Colonic mucosa (tissue), 4 donors: Measurements from ENCODE around the gene PCDHB7. TPM values are rescaled to one million over a fixed set of nuclear protein-coding genes. Genes with fewer than 3 reads are reported as not detected.
"Not testable (repeated sequence)": the region's sequence is repeated elsewhere in the genome, so short reads cannot be mapped to it uniquely, and the experiment has no call there.

Source experiments
- DNase-seq: peaks from one replicate; pipeline ENCODE4 v3.0.0-alpha.2; 2020
- H3K27ac ChIP-seq: fragments of 200-600 bp; one replicate; pipeline ENCODE4 v1.8.0; 2021
- H3K27me3 ChIP-seq: fragments of 200-600 bp; one replicate; pipeline ENCODE4 v1.8.0; 2021
- H3K36me3 ChIP-seq: fragments of 200-600 bp; one replicate; pipeline ENCODE4 v1.8.0; 2021
- H3K4me1 ChIP-seq: fragments of 200-600 bp; one replicate; pipeline ENCODE4 v1.8.0; 2021; ENCODE audit warnings: mild to moderate bottlenecking
- H3K4me3 ChIP-seq: fragments of 200-600 bp; one replicate; pipeline ENCODE4 v1.8.0; 2021
- H3K9ac ChIP-seq, 2 donors: one replicate each; pipeline ENCODE4 v1.7.0; 2013; ENCODE audit warnings: control low read depth in 2 of 2, low read depth in 2 of 2, low read length in 2 of 2
- H3K9me3 ChIP-seq: fragments of 200-600 bp; one replicate; pipeline ENCODE4 v1.8.0; 2021
- CTCF ChIP-seq: fragments of 200-600 bp; IDR thresholded peaks from one replicate; pipeline ENCODE4 v1.8.0; 2022; ENCODE audit warnings: antibody characterized with exemption, mild to moderate bottlenecking
- intact Hi-C: fragments of 100-400 bp; cut with DNase I; formaldehyde crosslinking; loops from one replicate; pipeline ENCODE4 v1.14.1; 2022
- total RNA-seq, 2 donors: library from RNA; stranded (reverse); fragmentation: NEBNext Ultra II Directional in 1 of 2; extraction: Animal tissue kit (Norgen Biotek cat#: 25700) in 1 of 2; gene quantifications; one replicate each; pipeline ENCODE4 v1.2.1, GENCODE V29; 2021
- donor health status: healthy.
- donor health status: DM: no; HTN: no; CAD: no.
- donor health status: DM: no; HTN: no; CAD: no.

PCDHB7 gene
- total RNA-seq, 2 donors from 2014 or later, result 0.15 to 0.40 TPM

- TF ChIP-seq CTCF, result no peak
- no peaks in the 10 kb centered on the region for H3K27me3 ChIP-seq
- H3K9me3 ChIP-seq, result no peaks in the 10 kb centered on the region
Measured at GRCh38 chr5:141186897-141187512, 14.6 kb downstream of the PCDHB7 start, which contains the start of gene PCDHB9. Gene PCDHB9, plus strand, starts transcription at chr5:141187161. Its CDS starts 158 bp downstream, at chr5:141187319.

GRCh38 chr5:141188682-141189081 lies 16.2 kb downstream of the PCDHB7 start:
- intact Hi-C loops, H3K4me3 ChIP-seq, H3K9me3 ChIP-seq, DNase-seq, H3K27me3 ChIP-seq, H3K36me3 ChIP-seq, H3K4me1 ChIP-seq, H3K9ac ChIP-seq, H3K27ac ChIP-seq: not testable (repeated sequence)

More at GRCh38 chr5:141186897-141187512, 14.6 kb downstream of the PCDHB7 start, which contains the start of gene PCDHB9:
- Histone ChIP-seq H3K4me1 (no peaks in the 10 kb centered on the region), H3K4me3 (no peak within 1 kb of the TSS), H3K9ac (no peak within 1 kb of the TSS), H3K27ac (no peak within 1 kb of the TSS), H3K36me3 (no peaks in the 10 kb centered on the region)
- intact Hi-C loops, result no loop called here
- no peak for DNase-seq

GRCh38 chr5:141189131-141189530 lies 16.7 kb downstream of the PCDHB7 start:
- H3K9me3 ChIP-seq, H3K36me3 ChIP-seq, H3K9ac ChIP-seq, H3K27ac ChIP-seq, H3K4me1 ChIP-seq, intact Hi-C loops, H3K4me3 ChIP-seq, H3K27me3 ChIP-seq, DNase-seq: not testable (repeated sequence)

GRCh38 chr5:141192110-141192725 lies 19.8 kb downstream of the PCDHB7 start, which contains the start of gene PCDHB10:
Gene PCDHB10, plus strand, starts transcription at chr5:141192353. Its CDS starts 200 bp downstream, at chr5:141192553.
- DNase-seq, result peak; percentile 26
- intact Hi-C loops, result no loop called here
- H3K9ac ChIP-seq, result no peak within 1 kb of the TSS
- no peaks in the 10 kb centered on the region for H3K4me1 ChIP-seq
- peaks cover 5% of the 10 kb centered on the region for H3K9me3 ChIP-seq
- TF ChIP-seq CTCF, result peak; percentile 31
- H3K4me3 ChIP-seq, result no peak within 1 kb of the TSS
- H3K27ac ChIP-seq, result no peak within 1 kb of the TSS
- H3K36me3 ChIP-seq, result no peaks in the 10 kb centered on the region
- no peaks in the 10 kb centered on the region for H3K27me3 ChIP-seq

- H3K4me3 ChIP-seq, H3K9me3 ChIP-seq, H3K4me1 ChIP-seq, H3K27me3 ChIP-seq, H3K27ac ChIP-seq, H3K9ac ChIP-seq, H3K36me3 ChIP-seq, DNase-seq, intact Hi-C loops: not testable (repeated sequence)
Measured at GRCh38 chr5:141194332-141194731, 21.9 kb downstream of the PCDHB7 start.

- Histone ChIP-seq H3K9ac (no peak overlapping the region), H3K27me3 (no peaks in the 10 kb centered on the region), H3K36me3 (no peaks in the 10 kb centered on the region), H3K27ac (no peak overlapping the region), H3K4me1 (no peaks in the 10 kb centered on the region), H3K9me3 (peaks cover 5% of the 10 kb centered on the region), H3K4me3 (no peak overlapping the region)
- intact Hi-C loops, result no loop called here
- TF ChIP-seq CTCF, result no peak
- DNase-seq, result no peak
Measured at GRCh38 chr5:141196363-141196762, 23.9 kb downstream of the PCDHB7 start.
